ENCODE measurements around the gene DEK. TPM values are rescaled to one million over a fixed set of nuclear protein-coding genes. Genes with fewer than 3 reads are reported as not detected.

Gene DEK
- total RNA-seq, 1 experiment from 2014 or later, result 154 TPM

DNA sequence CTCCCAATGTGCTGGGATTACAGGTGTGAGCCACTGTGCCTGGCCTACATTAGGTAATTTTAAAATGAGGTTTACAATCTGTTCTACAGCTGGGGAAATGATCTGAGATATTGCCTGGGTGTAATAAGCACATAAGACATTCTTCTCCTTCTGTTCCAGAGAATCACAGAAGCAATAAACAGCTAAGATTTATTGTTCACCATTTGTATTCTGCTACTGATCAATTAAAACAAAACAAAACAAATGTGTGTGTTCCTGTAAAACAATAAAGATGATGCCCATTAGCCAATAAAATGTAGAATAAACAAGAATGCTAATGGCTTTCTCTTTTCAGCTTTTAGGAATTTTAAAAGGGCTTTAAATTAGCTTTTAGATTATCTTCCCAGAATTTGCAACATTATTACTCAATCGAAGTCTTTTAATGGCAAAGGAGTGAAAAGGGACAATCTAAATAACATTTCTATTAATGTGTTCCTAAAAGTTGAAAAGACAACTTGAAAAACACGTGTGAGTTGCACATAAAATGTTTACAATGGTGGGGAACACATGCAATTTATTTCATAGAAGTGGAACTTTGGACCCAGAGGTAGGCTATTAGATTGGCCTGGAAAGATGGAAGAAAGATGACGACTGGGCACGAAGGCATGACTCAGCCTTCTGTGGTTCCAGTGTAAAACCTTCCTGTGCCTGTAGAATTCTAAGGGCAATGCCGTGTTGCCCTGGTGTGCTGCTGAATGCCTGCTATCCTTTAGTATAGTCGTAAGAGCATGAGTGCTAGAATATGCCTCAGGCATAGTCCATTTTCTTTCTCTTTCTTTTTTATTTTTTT is 29.0 kb upstream of the DEK start:
- no peak overlapping the region for H2AFZ ChIP-seq (ENCODE audit: low read length)
- no peaks in the 10 kb centered on the region for H4K20me1 ChIP-seq (ENCODE audit: insufficient read depth, low read depth, low read length)
- H3K27me3 ChIP-seq (ENCODE audit: low read length), result no peaks in the 10 kb centered on the region
- no peak overlapping the region for H3K9ac ChIP-seq (ENCODE audit: low read length)
- DNase-seq, result no peak
- no peaks in the 10 kb centered on the region for H3K9me3 ChIP-seq (ENCODE audit: low read length)
- no peak overlapping the region for H3K27ac ChIP-seq (ENCODE audit: low read length)
- no peaks in the 10 kb centered on the region for H3K36me3 ChIP-seq (ENCODE audit: insufficient read depth, low read length)
- no peaks in the 10 kb centered on the region for H3K79me2 ChIP-seq (ENCODE audit: low read length)
- no peaks in the 10 kb centered on the region for H3K9me2 ChIP-seq (replicated peaks; ENCODE audit: insufficient read depth, low read length)
- H3K4me1 ChIP-seq (ENCODE audit: low read length), result no peaks in the 10 kb centered on the region
- H3K4me2 ChIP-seq (ENCODE audit: low read depth, low read length, poor library complexity, severe bottlenecking), result no peak overlapping the region
- H3K4me3 ChIP-seq (ENCODE audit: low read length), result no peak overlapping the region

DNA sequence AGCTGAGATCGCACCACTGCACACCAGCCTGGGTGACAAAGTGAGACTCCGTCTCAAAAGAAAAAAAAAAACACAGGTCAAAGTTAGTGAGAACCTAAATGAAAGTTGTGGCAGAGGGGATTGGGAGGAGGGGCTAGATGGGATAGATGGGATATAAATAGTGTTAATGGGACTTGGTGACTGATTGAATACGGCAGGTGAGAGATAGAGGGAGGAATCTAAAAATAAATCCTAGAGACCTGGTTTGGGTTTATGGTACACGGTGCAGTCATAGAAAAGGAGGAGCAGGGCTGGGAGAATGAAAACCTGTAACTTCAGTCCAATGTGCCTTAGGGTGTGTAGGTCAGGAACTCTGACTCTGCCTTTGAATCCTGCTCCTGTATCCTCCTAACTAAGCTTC is 25.0 kb upstream of the DEK start:
- H3K9ac ChIP-seq (ENCODE audit: low read length), result no peak overlapping the region
- no peaks in the 10 kb centered on the region for H3K27me3 ChIP-seq (ENCODE audit: low read length)
- no peaks in the 10 kb centered on the region for H4K20me1 ChIP-seq (ENCODE audit: insufficient read depth, low read depth, low read length)
- no peaks in the 10 kb centered on the region for H3K79me2 ChIP-seq (ENCODE audit: low read length)
- H3K4me3 ChIP-seq (ENCODE audit: low read length), result no peak overlapping the region
- no peaks in the 10 kb centered on the region for H3K4me1 ChIP-seq (ENCODE audit: low read length)
- H3K9me2 ChIP-seq (replicated peaks; ENCODE audit: insufficient read depth, low read length), result no peaks in the 10 kb centered on the region
- H3K4me2 ChIP-seq (ENCODE audit: low read depth, low read length, poor library complexity, severe bottlenecking), result no peak overlapping the region
- no peak overlapping the region for H3K27ac ChIP-seq (ENCODE audit: low read length)
- no peak overlapping the region for H2AFZ ChIP-seq (ENCODE audit: low read length)
- H3K36me3 ChIP-seq (ENCODE audit: insufficient read depth, low read length), result no peaks in the 10 kb centered on the region
- no peaks in the 10 kb centered on the region for H3K9me3 ChIP-seq (ENCODE audit: low read length)
- DNase-seq, result no peak

DNA sequence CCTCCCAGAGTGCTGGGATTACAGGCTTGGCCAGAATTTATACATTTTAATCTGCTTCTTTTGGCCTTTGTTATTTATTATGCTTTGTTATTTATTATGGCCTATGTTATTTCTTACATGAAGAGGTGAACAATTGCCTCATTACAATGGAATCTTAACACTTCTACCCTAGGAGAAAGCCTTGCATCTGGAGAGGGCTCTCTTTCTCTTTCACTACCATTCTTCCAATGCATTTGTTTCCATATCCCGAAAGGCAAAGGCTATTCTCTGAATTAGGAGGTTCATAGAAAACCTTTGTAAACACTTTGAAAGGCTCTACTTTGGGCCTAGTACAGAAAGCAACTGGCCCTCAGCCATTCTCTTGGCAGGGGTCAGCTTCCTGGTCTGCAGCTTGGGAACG is 19.9 kb upstream of the DEK start:
- Histone ChIP-seq H3K9me2 (replicated peaks; ENCODE audit: insufficient read depth, low read length) (no peaks in the 10 kb centered on the region), H4K20me1 (ENCODE audit: insufficient read depth, low read depth, low read length) (no peaks in the 10 kb centered on the region), H3K79me2 (ENCODE audit: low read length) (no peaks in the 10 kb centered on the region), H3K9ac (ENCODE audit: low read length) (no peak overlapping the region), H2AFZ (ENCODE audit: low read length) (no peak overlapping the region), H3K27me3 (ENCODE audit: low read length) (no peaks in the 10 kb centered on the region), H3K9me3 (ENCODE audit: low read length) (no peaks in the 10 kb centered on the region), H3K36me3 (ENCODE audit: insufficient read depth, low read length) (no peaks in the 10 kb centered on the region), H3K4me3 (ENCODE audit: low read length) (no peak overlapping the region), H3K4me2 (ENCODE audit: low read depth, low read length, poor library complexity, severe bottlenecking) (no peak overlapping the region), H3K27ac (ENCODE audit: low read length) (no peak overlapping the region), H3K4me1 (ENCODE audit: low read length) (peaks cover 18% of the 10 kb centered on the region)
- DNase-seq, result no peak

DNA sequence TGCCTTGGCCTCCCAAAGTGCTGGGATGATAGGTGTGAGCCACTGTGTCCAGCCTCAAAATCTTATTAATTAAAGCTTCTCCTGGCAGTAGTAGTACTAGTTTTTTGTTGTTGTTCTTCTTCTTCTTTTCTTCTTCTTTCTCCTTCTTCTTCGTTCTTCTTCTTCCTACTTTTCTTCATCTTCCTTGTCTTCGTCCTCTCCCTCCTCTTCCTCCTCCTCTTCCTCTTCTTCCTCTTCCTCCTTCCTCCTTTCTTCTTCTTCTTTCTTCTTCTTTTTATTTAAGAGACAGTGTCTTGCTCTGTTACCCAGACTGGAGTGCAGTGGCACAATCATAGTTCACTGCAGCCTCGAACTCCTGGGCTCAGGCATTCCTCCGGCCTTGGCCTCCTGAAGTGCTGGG is 17.2 kb upstream of the DEK start:
- no peak for DNase-seq
- no peaks in the 10 kb centered on the region for H3K27me3 ChIP-seq (ENCODE audit: low read length)
- no peak overlapping the region for H3K27ac ChIP-seq (ENCODE audit: low read length)
- no peaks in the 10 kb centered on the region for H3K79me2 ChIP-seq (ENCODE audit: low read length)
- no peaks in the 10 kb centered on the region for H3K36me3 ChIP-seq (ENCODE audit: insufficient read depth, low read length)
- H4K20me1 ChIP-seq (ENCODE audit: insufficient read depth, low read depth, low read length), result no peaks in the 10 kb centered on the region
- H3K9me2 ChIP-seq (replicated peaks; ENCODE audit: insufficient read depth, low read length), result no peaks in the 10 kb centered on the region
- H2AFZ ChIP-seq (ENCODE audit: low read length), result no peak overlapping the region
- peaks cover 18% of the 10 kb centered on the region for H3K4me1 ChIP-seq (ENCODE audit: low read length)
- H3K9ac ChIP-seq (ENCODE audit: low read length), result no peak overlapping the region
- H3K4me2 ChIP-seq (ENCODE audit: low read depth, low read length, poor library complexity, severe bottlenecking), result no peak overlapping the region
- no peak overlapping the region for H3K4me3 ChIP-seq (ENCODE audit: low read length)
- no peaks in the 10 kb centered on the region for H3K9me3 ChIP-seq (ENCODE audit: low read length)

DNA sequence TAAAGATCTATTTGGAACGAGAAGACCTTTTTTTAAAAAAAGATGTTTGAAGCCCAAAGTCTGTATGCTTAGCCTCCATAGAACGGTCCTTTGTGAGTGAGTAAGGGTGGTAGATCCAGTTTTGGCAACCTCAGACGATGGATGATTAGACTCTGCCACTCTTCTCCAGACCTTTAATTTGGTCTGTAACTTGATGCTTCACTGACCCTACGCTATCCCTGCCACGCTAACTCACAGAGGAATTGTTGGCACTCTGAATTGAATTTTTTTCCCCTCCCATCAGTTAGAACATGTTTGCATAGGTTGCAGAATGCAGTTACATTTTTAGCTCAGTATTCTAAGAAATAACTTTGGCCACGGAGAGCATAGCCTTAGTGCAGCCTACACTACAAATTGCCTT is 15.8 kb upstream of the DEK start:
- Histone ChIP-seq H3K79me2 (ENCODE audit: low read length) (no peaks in the 10 kb centered on the region), H3K4me2 (ENCODE audit: low read depth, low read length, poor library complexity, severe bottlenecking) (peak overlapping the region; percentile 49)

DNA sequence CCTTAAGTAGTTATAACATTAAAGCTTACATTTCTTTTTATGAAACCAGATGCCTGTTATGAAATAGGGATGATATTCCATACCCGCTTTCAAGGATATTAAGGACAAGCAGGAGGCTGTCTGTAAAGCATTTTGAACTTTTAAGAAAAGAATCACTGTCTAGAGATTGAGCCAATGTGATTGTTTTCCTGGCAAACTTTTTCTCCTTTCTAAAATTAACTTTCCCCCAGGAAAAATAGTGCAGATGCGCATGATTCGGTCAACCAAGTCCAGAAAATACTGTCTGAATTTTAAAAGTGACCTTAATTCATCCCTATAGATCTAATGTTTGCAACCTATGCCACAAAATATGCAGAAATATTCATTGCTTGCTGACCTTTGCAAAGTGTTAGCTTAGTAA is 15.1 kb upstream of the DEK start:
- Histone ChIP-seq H3K9ac (ENCODE audit: low read length) (no peak overlapping the region), H3K27me3 (ENCODE audit: low read length) (no peaks in the 10 kb centered on the region), H3K36me3 (ENCODE audit: insufficient read depth, low read length) (no peaks in the 10 kb centered on the region), H3K4me3 (ENCODE audit: low read length) (no peak overlapping the region), H3K79me2 (ENCODE audit: low read length) (no peaks in the 10 kb centered on the region), H3K27ac (ENCODE audit: low read length) (no peak overlapping the region), H3K9me3 (ENCODE audit: low read length) (no peaks in the 10 kb centered on the region), H3K4me2 (ENCODE audit: low read depth, low read length, poor library complexity, severe bottlenecking) (no peak overlapping the region), H4K20me1 (ENCODE audit: insufficient read depth, low read depth, low read length) (no peaks in the 10 kb centered on the region), H3K4me1 (ENCODE audit: low read length) (peaks cover 18% of the 10 kb centered on the region), H2AFZ (ENCODE audit: low read length) (no peak overlapping the region), H3K9me2 (replicated peaks; ENCODE audit: insufficient read depth, low read length) (no peaks in the 10 kb centered on the region)
- no peak for DNase-seq

More for the DNA sequence above, 15.8 kb upstream of the DEK start:
- H3K27ac ChIP-seq (ENCODE audit: low read length), result no peak overlapping the region
- H3K9me3 ChIP-seq (ENCODE audit: low read length), result no peaks in the 10 kb centered on the region
- H3K4me3 ChIP-seq (ENCODE audit: low read length), result peak overlapping the region; percentile 29; the same call in 1 of the 2 replicates
- no peaks in the 10 kb centered on the region for H3K9me2 ChIP-seq (replicated peaks; ENCODE audit: insufficient read depth, low read length)
- H3K36me3 ChIP-seq (ENCODE audit: insufficient read depth, low read length), result no peaks in the 10 kb centered on the region
- no peak overlapping the region for H2AFZ ChIP-seq (ENCODE audit: low read length)
- no peaks in the 10 kb centered on the region for H3K27me3 ChIP-seq (ENCODE audit: low read length)
- H4K20me1 ChIP-seq (ENCODE audit: insufficient read depth, low read depth, low read length), result no peaks in the 10 kb centered on the region
- H3K9ac ChIP-seq (ENCODE audit: low read length), result no peak overlapping the region
- peak; percentile 59 for DNase-seq
- peaks cover 18% of the 10 kb centered on the region for H3K4me1 ChIP-seq (ENCODE audit: low read length)

DNA sequence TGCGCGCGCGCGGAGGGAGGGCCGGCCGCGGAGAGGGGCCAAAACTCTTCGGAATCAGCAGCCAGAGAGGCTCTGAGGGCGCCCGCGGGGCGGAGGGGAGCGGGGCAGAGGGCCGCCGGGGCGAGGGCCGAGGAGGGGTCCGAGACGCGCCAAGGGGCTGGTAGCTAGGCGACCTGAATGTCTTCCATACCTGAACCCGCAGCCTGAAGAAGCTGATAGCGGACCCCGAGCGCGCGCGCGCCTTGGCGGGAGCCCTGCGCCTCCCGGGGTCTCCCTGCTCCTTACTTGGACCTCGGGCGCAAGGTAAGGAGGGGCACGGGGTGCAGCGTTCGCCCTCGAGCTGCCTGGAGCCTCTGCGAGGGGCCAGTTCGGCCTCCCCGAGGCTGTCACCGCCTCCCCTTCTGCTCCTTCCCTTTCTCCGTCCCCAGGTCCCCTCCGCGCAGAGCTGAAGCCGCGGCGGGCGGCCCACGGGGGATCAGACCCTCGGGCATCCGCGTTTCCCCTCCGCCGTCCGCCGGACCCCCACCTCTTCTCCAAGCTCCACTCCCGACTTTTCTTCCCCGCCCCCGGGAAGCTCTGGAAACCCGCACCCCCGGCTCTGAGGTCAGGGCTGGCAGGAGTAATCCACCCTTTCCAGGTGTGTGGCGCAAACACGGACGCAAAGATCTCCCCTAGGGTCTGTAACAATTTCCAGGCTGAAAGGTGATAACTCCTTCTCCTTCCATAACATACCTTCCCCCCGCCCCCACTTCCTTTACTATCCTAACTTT is 13.1 kb upstream of the DEK start:
- H4K20me1 ChIP-seq (ENCODE audit: insufficient read depth, low read depth, low read length), result no peaks in the 10 kb centered on the region
- H3K9me3 ChIP-seq (ENCODE audit: low read length), result no peaks in the 10 kb centered on the region
- no peak overlapping the region for H3K4me2 ChIP-seq (ENCODE audit: low read depth, low read length, poor library complexity, severe bottlenecking)
- H3K4me3 ChIP-seq (ENCODE audit: low read length), result no peak overlapping the region
- no peak overlapping the region for H3K9ac ChIP-seq (ENCODE audit: low read length)
- H3K79me2 ChIP-seq (ENCODE audit: low read length), result no peaks in the 10 kb centered on the region
- H3K4me1 ChIP-seq (ENCODE audit: low read length), result peaks cover 18% of the 10 kb centered on the region
- H2AFZ ChIP-seq (ENCODE audit: low read length), result no peak overlapping the region
- H3K27me3 ChIP-seq (ENCODE audit: low read length), result no peaks in the 10 kb centered on the region
- H3K36me3 ChIP-seq (ENCODE audit: insufficient read depth, low read length), result no peaks in the 10 kb centered on the region
- no peak overlapping the region for H3K27ac ChIP-seq (ENCODE audit: low read length)
- H3K9me2 ChIP-seq (replicated peaks; ENCODE audit: insufficient read depth, low read length), result no peaks in the 10 kb centered on the region
- DNase-seq, result no peak

DNA sequence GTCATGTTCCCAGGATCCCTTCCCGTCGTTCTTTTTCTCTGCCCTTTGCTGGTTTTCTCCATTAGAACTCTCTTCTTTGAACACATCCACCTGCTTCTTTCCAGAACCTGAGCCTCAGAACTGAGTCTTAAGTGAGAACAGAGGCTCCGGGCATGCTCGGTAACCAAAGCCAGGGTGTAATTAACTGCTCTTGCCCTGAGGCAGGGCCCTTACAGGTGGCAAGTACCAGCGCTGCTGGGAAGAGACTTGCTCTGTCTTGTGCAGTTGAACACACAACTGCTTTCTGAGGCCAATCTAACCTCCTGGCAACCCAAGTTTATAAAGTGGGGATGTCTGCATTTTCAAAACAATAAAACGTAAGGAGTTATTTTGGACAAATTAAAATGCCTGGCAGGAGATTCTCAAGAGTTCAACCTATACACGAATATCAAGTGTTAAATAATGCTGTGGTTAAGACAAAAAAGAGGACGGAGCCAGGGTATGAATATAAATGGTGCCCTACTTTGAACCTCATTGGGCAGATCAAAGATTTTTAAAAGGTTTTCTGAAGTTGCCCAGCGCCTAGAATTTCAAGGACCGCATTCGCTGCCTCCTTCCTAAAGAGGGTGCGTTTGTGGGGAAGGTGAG is 12.4 kb upstream of the DEK start:
- H3K9me2 ChIP-seq (replicated peaks; ENCODE audit: insufficient read depth, low read length), result no peaks in the 10 kb centered on the region
- H3K4me2 ChIP-seq (ENCODE audit: low read depth, low read length, poor library complexity, severe bottlenecking), result no peak overlapping the region
- H3K79me2 ChIP-seq (ENCODE audit: low read length), result no peaks in the 10 kb centered on the region
- no peaks in the 10 kb centered on the region for H3K9me3 ChIP-seq (ENCODE audit: low read length)
- no peak overlapping the region for H3K9ac ChIP-seq (ENCODE audit: low read length)
- H3K4me3 ChIP-seq (ENCODE audit: low read length), result no peak overlapping the region
- H3K27ac ChIP-seq (ENCODE audit: low read length), result no peak overlapping the region
- H4K20me1 ChIP-seq (ENCODE audit: insufficient read depth, low read depth, low read length), result no peaks in the 10 kb centered on the region
- peaks cover 18% of the 10 kb centered on the region for H3K4me1 ChIP-seq (ENCODE audit: low read length)
- H2AFZ ChIP-seq (ENCODE audit: low read length), result no peak overlapping the region
- DNase-seq, result no peak
- no peaks in the 10 kb centered on the region for H3K27me3 ChIP-seq (ENCODE audit: low read length)
- no peaks in the 10 kb centered on the region for H3K36me3 ChIP-seq (ENCODE audit: insufficient read depth, low read length)
